Right renal pelvis (tissue), 4 donors: ENCODE measurements around the gene DSTN. TPM values are rescaled to one million over a fixed set of nuclear protein-coding genes. Genes with fewer than 3 reads are reported as not detected.

Experiments used
- polyA plus RNA-seq, 4 donors: library from polyadenylated mRNA; unstranded; fragments of 120-200 nt; gene quantifications; one replicate each; pipeline ENCODE4 v1.2.1, GENCODE V29; 2013; ENCODE audit not compliant: insufficient read length in 4 of 4

The DSTN gene
- polyA plus RNA-seq, 4 donors = 393 to 465 (median 444) TPM

Other genes starting within 250 kb of the DSTN start
- 1 to 10 TPM; 3.3 to 4.5 (median 4.0) TPM for gene BFSP1, start 38.7 kb upstream of the DSTN start, polyA plus RNA-seq
- 100 to 1,000 TPM; 126 to 140 (median 132) TPM for gene RRBP1, start 112.2 kb downstream of the DSTN start, polyA plus RNA-seq
- under 1 TPM in 1 of 4 donors, not detected in 3; 0.18 TPM for gene BANF2, start 129.9 kb downstream of the DSTN start, polyA plus RNA-seq